Effector CD8-positive, alpha-beta T cell (primary cell): ENCODE data around the gene WDR89.
A peak's percentile ranks its signal among the peaks of the same experiment; 100 is the strongest.
"Not testable (repeated sequence)": the region's sequence is repeated elsewhere in the genome, so short reads cannot be mapped to it uniquely, and the experiment has no call there.

Experiments
- DNase-seq: peaks from one replicate; lab custom pipeline; 2025; lab: John Stamatoyannopoulos, UW

The WDR89 gene

DNA sequence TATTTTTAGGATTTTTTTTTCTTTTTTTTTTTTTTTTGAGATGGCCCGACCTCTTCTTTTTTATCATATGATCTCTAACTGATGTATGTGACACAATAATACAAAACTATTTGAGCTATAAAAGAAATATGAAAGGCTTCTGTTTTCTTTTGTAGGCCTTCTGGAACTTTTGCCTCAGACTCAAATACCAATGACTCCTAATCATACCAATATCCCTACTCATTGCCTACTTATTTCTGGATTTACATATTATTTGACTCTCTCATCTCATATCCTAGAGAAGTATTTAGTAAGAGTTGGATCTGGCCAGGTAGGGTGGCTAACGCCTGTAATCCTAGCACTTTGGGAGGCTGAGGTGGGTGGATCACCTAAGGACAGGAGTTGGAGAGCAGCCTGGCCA lies 12.7 kb upstream of the WDR89 start:
- DNase-seq = no peak

DNA sequence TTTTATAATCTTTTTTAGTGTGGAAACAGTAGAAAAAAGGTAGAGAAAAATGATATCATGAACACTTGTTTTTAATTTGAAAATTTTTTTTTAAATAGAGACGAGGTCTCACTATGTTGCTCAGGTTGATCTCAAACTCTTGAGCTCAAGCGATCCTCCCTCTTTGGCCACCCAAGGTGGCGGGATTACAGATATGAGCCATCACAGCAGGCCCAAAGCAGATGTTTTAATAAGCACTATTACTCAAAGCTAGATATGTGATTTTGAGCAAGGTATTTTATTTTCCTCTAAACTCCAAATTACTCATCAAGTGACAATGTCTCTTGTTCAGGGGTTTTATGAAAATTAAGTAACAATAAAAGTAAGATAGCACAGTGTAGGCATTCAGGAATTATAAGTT lies 10.7 kb upstream of the WDR89 start:
- DNase-seq = no peak

DNA sequence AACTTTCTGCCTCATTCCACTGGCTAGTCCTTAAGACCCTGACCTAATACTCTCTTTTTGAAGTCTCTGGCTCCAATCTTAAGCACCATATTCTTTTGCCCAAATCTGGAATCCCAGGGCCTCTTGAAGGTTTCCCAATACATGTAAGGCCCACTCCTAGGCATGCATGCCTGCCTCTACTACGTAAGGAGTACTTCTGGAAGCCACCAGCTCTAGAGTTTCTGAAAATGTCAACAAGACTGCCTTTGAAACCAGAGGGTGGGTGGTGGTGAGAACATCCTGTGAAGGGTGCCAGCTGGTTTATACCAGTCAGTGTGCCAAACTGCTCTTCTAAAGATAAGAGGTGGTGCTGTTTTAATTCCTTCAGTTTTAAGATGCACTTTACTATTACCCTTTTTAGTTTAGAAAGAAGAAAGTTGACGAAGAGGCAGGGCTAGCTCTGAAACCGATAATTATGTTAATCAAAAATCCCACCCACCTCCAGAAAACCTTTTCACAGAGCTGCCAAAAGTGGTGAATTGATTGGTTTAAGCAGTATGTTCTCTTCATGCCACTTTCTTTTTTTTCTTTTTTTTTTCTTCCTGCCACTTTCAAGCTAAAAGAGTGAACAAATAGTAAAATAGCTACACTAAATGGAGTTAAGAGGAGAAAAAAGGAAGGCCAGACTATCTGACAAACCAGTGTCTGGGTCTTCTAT lies 8.7 kb upstream of the WDR89 start:
- DNase-seq = peak; percentile 15

DNA sequence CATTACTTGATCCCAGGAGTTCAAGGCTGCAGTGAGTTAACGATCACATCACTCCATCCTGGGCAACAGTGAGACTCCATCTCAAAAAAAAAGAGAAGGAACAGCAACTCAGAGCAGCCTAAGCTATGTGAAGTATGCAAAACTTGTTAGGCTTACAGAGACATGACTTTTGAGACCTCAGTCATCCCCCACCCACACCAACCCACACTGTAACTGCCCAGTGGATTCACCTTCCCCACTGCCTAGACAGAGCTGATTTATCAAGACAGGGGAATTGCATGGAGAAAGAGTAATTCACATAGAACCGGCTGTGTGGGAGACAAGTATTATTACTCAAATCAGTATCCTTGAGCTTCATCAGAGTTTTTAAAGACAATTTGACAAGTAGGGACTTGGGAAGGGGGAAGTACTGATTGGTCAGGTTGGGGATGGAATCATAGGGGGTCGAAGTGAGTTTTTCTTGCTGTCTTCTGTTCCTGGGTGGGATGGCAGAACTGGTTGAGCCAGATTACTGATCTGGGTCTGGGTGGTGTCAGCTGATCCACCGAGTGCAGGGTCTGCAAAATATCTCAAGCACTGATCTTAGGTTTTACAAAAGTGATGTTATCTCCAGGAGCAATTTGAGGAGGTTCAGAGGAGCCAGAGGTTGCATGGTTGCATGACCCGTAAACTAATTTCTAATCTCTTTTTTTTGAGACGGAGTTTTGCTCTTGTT lies 6.2 kb upstream of the WDR89 start:
- DNase-seq = no peak

DNA sequence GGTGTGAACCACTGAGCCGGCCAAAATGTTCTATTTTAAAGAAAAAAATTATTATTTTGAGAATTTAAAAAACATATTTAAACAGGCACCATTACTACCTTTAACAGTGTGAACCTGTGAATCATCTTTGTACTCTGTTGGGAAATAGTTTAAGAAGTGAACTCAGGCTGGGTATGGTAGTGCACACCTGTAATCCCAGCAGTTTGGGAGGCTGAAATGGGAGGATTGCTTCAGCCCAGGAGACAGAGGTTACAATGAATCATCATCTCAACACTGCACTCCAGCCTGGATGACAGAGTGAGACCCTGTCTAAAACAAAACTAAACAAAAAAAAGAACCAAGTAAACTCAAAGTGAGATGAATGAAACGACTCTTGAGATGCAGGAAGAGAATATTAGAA lies 3.1 kb upstream of the WDR89 start:
- no peak for DNase-seq

DNA sequence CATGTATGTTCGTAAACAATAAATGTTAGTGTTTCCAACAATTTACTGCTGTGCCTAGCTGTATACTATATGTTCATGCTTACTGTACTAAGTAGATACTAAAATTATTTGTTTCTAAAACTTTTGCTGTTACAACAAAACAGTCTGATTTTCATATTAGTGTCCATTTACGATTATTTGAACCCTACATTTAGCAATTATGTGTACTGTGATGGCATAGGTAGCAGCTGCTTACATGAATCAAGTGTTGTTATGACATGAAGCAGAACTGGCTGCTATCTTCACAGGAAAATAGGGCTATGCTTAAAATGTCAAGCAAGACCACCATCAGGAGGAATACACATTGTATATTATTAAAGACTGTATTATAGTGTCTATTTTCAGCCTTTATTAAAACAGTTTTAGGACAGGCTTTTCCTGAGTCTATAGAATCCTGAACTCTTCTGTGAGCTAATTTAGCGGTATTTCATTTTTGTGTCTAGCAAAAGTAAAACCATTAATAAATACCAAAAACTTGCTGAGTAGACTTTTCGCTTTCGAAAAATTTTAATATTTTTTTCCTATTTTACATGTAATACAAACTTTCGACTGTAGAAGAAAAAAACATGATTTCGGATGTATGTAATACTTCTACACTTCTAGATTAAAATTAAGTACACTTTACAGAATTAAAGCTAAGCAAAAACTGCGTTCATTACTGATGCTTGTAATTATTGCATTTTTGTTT lies 1.1 kb upstream of the WDR89 start:
- no peak for DNase-seq

DNA sequence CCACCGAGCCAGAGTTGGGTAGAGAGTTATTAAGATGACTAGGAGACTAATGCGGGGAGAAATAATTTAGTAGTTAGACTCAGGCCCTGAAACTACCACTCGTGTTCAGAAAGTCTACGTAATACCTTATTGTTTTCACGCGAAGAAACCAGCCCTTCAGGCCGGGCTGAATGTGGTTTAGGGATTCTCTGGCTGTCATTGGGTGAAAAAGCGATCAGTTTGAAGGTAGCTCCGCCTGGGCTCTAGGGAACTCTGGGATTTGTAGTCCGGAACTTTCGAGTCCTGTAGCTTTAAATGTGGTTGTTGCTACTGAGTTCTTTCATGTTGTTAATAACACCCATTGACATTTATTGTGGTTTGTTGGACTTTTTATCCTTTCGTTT lies 549 bp upstream of the WDR89 start:
- DNase-seq = peak; percentile 75

DNA sequence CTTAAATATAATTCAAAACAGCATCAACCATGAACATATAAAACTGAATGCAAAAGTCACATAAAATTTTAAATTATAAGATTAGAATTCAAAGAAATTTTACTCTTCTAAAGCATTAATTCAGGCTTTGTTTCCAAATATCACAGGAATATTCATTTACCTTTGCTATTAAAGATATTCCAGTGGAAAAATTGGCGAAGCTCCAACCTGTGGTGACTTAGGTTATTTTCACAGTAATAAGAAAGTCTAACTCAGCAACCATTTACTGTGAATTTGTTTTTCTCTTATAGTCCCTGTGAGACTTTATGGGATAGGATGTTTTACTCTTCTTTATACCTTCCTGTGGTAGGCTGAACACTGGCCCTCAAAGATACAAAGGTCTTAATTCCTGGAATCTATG lies 3.2 kb downstream of the WDR89 start:
- DNase-seq = no peak

DNA sequence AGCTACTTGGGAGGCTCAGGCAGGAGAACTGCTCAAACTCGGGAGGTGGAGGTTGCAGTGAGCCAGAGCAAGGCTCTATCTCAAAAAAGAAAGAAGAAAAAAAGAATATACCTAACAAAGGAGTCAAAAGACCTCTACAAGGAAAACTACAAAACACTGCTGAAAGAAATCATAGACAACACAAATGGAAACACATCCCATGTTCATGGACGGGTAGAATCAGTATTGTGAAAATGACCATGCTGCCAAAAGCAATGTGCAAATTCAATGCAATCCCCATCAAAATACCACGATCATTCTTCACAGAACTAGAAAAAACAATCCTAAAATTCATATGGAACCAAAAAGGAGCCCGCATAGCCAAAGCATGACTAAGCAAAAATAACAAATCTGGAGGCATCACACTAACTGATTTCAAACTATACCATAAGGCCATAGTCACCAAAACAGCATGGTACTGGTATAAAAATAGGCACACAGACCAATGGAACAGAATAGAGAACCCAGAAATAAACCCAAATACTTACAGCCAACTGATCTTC lies 5.5 kb downstream of the WDR89 start:
- not testable (repeated sequence) for DNase-seq

DNA sequence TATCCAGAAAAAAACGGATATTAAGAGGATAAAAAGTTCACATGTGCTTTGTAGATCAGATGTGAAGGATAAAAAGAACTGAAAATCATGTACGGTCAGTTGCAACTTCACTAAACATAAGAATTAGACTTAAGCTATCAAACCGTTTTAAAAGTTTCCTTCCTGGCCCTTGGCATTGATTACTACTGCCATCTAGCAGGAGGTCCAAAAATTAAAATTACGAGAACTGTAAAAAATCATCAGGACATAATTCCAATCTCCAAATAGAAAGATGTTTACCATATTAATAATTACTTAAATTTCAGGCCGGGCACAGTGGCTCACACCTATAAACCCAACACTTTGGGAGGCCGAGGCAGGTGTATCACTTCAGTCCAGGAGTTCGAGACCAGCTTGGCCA lies 7.9 kb downstream of the WDR89 start:
- DNase-seq = no peak

DNA sequence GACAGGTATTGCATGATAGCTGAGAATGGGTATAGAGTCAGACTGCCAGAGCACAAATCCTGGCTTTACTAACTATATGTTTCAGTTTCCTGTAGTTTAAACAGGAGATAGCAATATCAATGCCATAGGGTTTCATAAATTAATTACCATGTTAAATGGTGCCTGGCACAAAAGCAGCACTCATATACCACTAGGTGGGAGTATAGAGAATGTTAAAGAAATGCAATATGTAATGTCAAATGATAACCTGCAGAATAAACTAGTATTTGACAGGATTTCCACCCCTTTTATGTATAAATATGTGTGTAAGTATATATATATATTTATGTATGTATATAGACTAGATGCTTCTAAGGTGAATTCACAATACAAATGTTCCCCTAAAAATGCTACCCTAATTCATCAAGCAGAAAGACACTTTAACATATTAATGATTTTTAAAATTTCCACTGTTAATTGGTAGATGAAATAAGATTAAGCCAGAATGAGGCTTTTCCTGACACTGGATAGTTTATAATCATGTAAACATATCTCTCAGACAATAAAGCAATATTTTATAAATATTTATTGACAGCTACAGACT lies 8.6 kb downstream of the WDR89 start:
- DNase-seq = no peak

DNA sequence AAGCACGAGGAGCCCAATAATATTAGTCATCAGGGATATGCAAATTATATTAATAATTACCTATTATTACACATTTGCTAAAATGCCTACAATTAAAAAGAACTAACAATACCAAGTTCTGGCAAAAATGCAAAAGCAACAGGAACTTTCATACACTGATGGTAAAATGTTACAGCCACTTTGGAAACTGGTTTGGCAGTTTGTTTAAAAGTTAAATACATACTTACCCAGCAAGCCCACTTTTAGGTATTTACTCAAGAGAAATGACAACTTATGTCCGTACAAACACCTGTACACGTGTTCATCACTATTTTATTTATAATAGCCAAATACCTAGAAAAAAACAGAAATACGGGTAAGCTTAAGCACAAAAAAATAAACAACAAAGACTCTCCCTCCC lies 17.0 kb downstream of the WDR89 start:
- DNase-seq = no peak

DNA sequence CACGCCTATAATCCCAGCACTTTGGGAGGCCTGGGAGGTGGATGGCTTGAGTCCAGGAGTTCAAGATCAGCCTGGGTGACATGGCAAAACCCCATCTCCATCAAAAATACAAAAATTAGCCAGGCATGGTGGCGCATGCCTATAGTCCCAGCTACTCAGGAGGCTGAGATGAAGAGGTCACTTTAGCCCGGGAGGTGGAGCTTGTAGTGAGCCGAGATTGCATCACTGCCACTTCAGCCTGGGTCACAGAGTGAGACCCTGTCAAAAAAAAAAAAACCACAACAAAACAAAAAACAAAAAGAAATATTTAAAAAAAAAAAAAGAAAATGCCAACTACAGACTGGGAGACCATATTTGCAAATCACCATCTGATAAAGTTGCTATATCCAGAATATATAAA lies 17.5 kb downstream of the WDR89 start:
- DNase-seq = no peak

DNA sequence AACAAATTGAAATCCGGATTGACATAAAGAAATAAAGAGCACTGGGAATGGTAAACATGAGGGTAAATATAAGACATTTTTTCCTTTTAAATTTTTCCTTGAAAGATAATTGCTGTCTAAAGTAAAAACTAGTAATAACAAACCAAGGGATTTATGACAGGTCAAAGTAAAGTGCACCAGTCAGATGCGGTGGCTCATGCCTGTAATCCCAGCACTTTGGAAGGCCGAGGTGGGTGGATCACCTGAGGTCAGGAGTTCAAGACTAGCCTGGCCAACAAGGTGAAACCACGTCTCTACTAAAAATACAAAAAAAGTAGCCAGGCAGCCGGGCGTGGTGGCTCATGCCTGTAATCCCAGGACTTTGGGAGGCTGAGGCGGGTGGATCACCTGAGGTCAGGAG lies 19.7 kb downstream of the WDR89 start:
- not testable (repeated sequence) for DNase-seq

DNA sequence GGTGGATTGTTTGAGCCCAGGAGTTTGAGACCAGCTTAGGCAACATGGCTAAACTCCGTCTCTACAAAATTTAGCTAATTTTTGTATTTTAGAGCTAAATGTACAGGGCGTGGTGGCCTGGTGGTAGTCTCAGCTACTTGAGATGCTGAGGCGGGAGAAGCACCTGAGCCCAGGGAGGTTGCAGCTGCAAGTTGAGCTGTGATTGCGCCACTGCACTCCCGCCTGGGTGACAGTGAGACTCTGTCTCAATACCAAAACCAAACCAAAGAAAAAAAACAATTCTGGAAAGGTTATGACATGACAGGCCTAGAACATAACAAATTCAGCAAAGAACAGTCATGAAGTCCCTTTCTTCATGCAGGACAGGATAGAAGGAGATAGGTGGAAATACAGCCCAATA lies 25.7 kb downstream of the WDR89 start:
- no peak for DNase-seq

DNA sequence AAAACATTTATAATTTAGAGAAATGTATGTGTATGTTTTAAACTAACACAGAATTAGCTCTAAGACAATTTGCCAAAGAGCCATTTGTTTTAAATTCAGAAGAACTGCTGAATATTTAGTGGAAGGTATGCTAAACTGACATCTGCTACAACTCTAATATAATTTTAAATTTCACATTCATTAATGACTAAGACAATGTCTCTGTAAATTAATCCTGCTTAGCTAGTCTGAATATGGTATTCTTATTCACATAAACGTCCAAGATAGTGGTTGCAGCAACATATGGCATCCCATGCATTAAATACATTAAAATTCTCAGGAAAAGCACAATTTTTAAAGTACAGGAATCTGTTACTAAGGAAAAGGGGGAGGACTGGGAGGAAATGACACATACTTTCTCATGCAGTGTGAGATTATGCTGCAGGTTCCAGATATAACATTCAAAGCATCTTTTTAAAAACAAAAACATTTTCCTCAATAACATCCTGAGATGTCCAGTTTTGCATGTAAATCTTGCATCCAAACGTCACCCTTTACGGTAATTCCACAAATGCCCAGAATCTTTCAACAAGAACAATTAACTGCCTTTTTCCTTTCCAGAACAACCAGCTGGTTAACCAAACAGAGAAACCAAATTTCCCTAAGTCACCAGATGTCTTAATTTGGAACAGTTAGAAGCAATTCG lies 26.9 kb downstream of the WDR89 start:
- no peak for DNase-seq

DNA sequence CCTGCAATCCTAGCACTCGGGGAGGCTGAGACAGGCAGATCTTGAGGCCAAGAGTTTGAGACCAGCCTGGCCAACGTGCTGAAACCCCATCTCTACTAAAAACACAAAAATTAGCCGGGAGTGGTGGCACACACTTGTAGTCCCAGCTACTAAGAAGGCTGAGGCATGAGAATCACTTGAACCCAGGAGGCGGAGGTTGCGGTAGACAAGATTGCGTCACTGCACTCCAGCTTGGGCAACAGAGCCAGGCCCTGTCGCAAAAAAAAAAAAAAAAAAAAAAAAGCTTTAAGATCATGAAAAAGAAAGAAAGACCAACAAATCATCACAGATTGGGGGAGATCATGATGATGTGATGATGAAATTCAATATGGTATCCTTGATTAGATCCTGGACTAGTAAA lies 30.6 kb downstream of the WDR89 start:
- no peak for DNase-seq

DNA sequence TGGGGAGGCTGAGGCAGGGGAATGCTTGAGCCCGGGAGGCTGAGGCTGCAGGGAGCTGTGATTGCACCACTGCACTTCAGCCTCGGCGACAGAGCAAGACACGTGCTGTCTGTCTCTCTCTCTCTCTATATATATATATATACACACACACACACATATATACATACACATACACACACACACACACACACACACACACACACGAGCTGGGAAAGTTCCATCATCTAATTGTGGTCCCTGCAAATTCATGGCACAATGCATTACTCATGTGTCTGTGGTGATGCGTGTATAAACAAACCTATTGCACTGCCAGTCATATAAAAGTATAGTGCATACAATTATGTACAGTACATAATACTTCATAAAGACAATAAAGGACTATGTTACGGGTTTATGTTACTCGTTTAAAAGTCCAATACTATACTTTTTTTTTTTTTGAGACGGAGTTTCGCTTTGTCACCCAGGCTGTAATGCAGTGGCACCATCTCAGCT lies 36.6 kb downstream of the WDR89 start:
- DNase-seq = no peak

DNA sequence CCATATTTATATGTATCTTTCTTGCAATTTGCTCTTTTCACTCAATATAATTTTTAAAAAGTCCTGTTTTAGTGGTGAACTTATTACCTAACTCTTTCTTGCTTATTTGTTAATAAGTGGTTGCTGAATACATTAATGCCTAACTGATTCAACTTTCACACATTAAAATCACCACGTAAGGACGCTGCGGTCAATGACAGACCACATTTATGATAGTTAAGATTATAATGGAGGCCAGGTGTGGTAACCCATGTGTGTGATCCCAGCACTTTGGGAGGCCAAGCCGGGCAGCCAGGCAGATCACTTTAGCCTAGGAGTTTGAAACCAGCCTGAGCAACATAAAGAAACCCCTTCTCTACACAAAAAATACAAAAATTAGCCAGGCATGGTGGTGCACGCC lies 37.0 kb downstream of the WDR89 start:
- DNase-seq = no peak

DNA sequence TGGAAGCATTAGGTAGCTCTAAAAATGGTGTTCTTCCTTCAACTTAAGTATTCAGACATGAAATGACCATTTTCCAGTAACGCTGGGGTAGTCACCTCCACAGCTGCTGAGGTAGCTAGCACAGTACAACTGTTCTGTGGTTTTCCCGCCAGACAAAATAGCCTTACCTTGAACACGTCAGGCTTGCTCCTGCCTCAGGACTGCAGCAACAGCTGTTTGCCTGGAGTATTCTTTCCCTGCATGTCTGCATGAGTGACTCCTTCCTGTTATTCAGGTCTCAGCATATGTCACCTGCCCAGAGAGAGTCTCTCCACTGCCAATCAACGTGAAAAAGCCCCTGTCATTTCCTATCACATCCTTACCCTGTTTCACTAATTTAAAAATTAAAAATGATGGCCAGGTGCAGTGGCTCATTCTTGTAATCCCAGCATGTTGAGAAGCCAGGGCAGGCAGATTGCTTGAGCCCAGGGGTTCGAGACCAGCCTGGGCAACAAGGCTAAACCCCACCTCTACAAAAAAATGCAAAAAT lies 37.9 kb downstream of the WDR89 start:
- DNase-seq = no peak

DNA sequence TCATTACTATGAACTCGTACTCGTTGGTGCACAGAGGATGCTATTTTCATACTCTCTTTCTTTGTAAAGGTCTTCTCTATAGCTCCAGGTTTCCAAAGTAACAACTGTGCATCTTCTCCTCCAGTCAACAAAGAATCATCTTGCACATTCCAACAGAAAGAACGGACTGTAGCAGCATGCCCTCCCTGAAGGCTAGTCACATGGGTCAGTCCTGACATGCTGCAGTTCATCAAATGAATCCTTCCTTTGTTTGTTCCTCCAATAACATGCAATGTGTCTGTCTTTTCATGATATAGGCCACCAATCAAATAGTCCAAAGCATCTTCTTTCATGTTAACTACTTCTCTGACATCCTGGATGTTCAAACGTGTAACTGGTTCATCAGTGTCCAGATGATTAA lies 42.9 kb downstream of the WDR89 start:
- DNase-seq = no peak
